ENCODE measurements around the gene IFITM2.
"Not testable (repeated sequence)": the region's sequence is repeated elsewhere in the genome, so short reads cannot be mapped to it uniquely, and the experiment has no call there.

IFITM2 gene

GRCh38 chr11:349270-349954 lies 41.8 kb downstream of the IFITM2 start:
- not testable (repeated sequence) for DNase-seq

- DNase-seq, result not testable (repeated sequence)
Observed at GRCh38 chr11:350033-350722, 42.6 kb downstream of the IFITM2 start.

- no peak for DNase-seq
Observed at GRCh38 chr11:350723-351255, 43.2 kb downstream of the IFITM2 start.

- DNase-seq, result no peak
Observed at GRCh38 chr11:351411-351810, 43.8 kb downstream of the IFITM2 start.

- DNase-seq, result no peak
Observed at GRCh38 chr11:352456-353031, 44.9 kb downstream of the IFITM2 start.

GRCh38 chr11:353179-353873 lies 45.7 kb downstream of the IFITM2 start:
- no peak for DNase-seq

- DNase-seq, result no peak
Observed at GRCh38 chr11:355581-356458, 48.2 kb downstream of the IFITM2 start.

- DNase-seq, result no peak
Observed at GRCh38 chr11:356610-357009, 49.0 kb downstream of the IFITM2 start.

- no peak for DNase-seq
Observed at GRCh38 chr11:357582-357981, 50.0 kb downstream of the IFITM2 start.

GRCh38 chr11:358129-358800 lies 50.6 kb downstream of the IFITM2 start:
- DNase-seq, result no peak

Measured in NCI-H1092 treated with DMSO at 0.1 percent for 48 hours (cell line).